Islet of Langerhans (tissue), 1 donor: ENCODE data around the gene PSRC1.

Source experiments
- FAIRE-seq: peaks from one replicate; lab custom pipeline; 2011; peaks lifted over from hg19 to GRCh38; lab: Jason Lieb, UNC

PSRC1 gene

GRCh38 chr1:109257682-109258421, 25.1 kb downstream of the PSRC1 start:
- no peak for FAIRE-seq

GRCh38 chr1:109256971-109257681, 25.8 kb downstream of the PSRC1 start:
- FAIRE-seq: no peak

GRCh38 chr1:109256085-109256484, 26.9 kb downstream of the PSRC1 start:
- no peak for FAIRE-seq

GRCh38 chr1:109255678-109256077, 27.3 kb downstream of the PSRC1 start:
- FAIRE-seq: no peak

- FAIRE-seq: no peak
Measured at GRCh38 chr1:109255097-109255651, 27.8 kb downstream of the PSRC1 start.

GRCh38 chr1:109254621-109255096, 28.3 kb downstream of the PSRC1 start:
- FAIRE-seq: no peak

- no peak for FAIRE-seq
Measured at GRCh38 chr1:109253803-109254620, 28.9 kb downstream of the PSRC1 start.

- FAIRE-seq: no peak
Measured at GRCh38 chr1:109252893-109253802, 29.8 kb downstream of the PSRC1 start.

- no peak for FAIRE-seq
Measured at GRCh38 chr1:109252167-109252892, 30.6 kb downstream of the PSRC1 start.

GRCh38 chr1:109251277-109252166, 31.4 kb downstream of the PSRC1 start:
- no peak for FAIRE-seq

- FAIRE-seq: no peak
Measured at GRCh38 chr1:109250454-109251276, 32.3 kb downstream of the PSRC1 start.

- no peak for FAIRE-seq
Measured at GRCh38 chr1:109249654-109250401, 33.1 kb downstream of the PSRC1 start.

- FAIRE-seq: no peak
Measured at GRCh38 chr1:109248797-109249629, 33.9 kb downstream of the PSRC1 start, which contains the start of gene CELSR2. CELSR2 (plus strand) TSS chr1:109249539; CDS start chr1:109250080, 541 bp downstream.

GRCh38 chr1:109248444-109248796, 34.5 kb downstream of the PSRC1 start:
- no peak for FAIRE-seq

GRCh38 chr1:109247401-109248365, 35.3 kb downstream of the PSRC1 start:
- FAIRE-seq: no peak

- no peak for FAIRE-seq
Measured at GRCh38 chr1:109246141-109246551, 36.8 kb downstream of the PSRC1 start.
